ENCODE measurements around the gene HOXD9.

HOXD9 gene

GRCh38 chr2:176152350-176153181 is 30.0 kb downstream of the HOXD9 start:
- Mint-ChIP-seq H3K27me3 (peaks cover 51% of the 10 kb centered on the region), H3K4me1 (ENCODE audit: low read depth) (peaks cover 18% of the 10 kb centered on the region)

GRCh38 chr2:176154576-176155252 is 32.2 kb downstream of the HOXD9 start:
- H3K27ac Mint-ChIP-seq, result no peak overlapping the region
- peaks cover 26% of the 10 kb centered on the region for H3K4me1 Mint-ChIP-seq (ENCODE audit: low read depth)
- H3K4me3 Mint-ChIP-seq, result no peak overlapping the region
- no peaks in the 10 kb centered on the region for H3K9me3 Mint-ChIP-seq (ENCODE audit: low read depth)
- H3K27me3 Mint-ChIP-seq, result peaks cover 46% of the 10 kb centered on the region
- no peaks in the 10 kb centered on the region for H3K36me3 Mint-ChIP-seq

More at GRCh38 chr2:176152350-176153181, 30.0 kb downstream of the HOXD9 start:
- Mint-ChIP-seq H3K9me3 (ENCODE audit: low read depth) (no peaks in the 10 kb centered on the region), H3K36me3 (no peaks in the 10 kb centered on the region), H3K4me3 (peak overlapping the region; percentile 10), H3K27ac (no peak overlapping the region)

GRCh38 chr2:176155356-176156044 is 33.0 kb downstream of the HOXD9 start:
- no peaks in the 10 kb centered on the region for H3K9me3 Mint-ChIP-seq (ENCODE audit: low read depth)
- no peak overlapping the region for H3K27ac Mint-ChIP-seq
- peaks cover 24% of the 10 kb centered on the region for H3K4me1 Mint-ChIP-seq (ENCODE audit: low read depth)
- H3K4me3 Mint-ChIP-seq, result no peak overlapping the region
- no peaks in the 10 kb centered on the region for H3K36me3 Mint-ChIP-seq
- H3K27me3 Mint-ChIP-seq, result peaks cover 38% of the 10 kb centered on the region

DNA sequence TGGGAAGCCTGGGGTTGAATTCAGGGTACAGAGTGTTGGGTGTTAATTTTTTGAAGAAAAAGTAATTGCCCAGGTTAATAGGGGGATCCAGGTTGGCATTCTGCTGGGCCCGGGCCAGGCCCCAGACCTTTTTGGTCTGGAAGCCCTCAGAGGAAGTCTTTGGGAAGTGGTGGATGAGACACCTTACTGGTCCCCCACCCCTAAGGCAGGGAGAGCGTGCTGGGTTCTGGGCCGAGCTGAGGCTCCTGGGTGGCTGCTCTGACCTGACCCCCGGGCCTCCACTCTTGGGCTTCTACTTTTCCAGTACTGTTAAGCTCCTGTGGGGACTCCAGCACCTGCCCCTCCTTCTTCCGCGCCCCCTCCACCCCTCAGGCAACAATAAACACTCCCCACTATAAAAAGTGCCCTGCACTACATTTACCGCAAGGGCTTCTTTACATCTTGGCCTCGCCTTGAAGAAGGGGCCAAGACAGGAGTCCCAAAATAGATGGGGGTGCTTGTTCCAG is 33.8 kb downstream of the HOXD9 start:
- Mint-ChIP-seq H3K9me3 (ENCODE audit: low read depth) (no peaks in the 10 kb centered on the region), H3K36me3 (no peaks in the 10 kb centered on the region), H3K4me3 (peak overlapping the region; percentile 20), H3K4me1 (ENCODE audit: low read depth) (peaks cover 28% of the 10 kb centered on the region), H3K27ac (no peak overlapping the region), H3K27me3 (peaks cover 39% of the 10 kb centered on the region)

- H3K4me1 Mint-ChIP-seq (ENCODE audit: low read depth), result peaks cover 28% of the 10 kb centered on the region
- H3K9me3 Mint-ChIP-seq (ENCODE audit: low read depth), result no peaks in the 10 kb centered on the region
- H3K36me3 Mint-ChIP-seq, result no peaks in the 10 kb centered on the region
- peaks cover 40% of the 10 kb centered on the region for H3K27me3 Mint-ChIP-seq
- no peak within 1 kb of the TSS for H3K27ac Mint-ChIP-seq
- H3K4me3 Mint-ChIP-seq, result peak within 1 kb of the TSS; percentile 70
Measured at GRCh38 chr2:176156807-176157498, 34.4 kb downstream of the HOXD9 start, which contains the start of gene HOXD3. Gene HOXD3 (plus strand): TSS chr2:176157307. CDS start chr2:176169115, 11,808 bp downstream.

DNA sequence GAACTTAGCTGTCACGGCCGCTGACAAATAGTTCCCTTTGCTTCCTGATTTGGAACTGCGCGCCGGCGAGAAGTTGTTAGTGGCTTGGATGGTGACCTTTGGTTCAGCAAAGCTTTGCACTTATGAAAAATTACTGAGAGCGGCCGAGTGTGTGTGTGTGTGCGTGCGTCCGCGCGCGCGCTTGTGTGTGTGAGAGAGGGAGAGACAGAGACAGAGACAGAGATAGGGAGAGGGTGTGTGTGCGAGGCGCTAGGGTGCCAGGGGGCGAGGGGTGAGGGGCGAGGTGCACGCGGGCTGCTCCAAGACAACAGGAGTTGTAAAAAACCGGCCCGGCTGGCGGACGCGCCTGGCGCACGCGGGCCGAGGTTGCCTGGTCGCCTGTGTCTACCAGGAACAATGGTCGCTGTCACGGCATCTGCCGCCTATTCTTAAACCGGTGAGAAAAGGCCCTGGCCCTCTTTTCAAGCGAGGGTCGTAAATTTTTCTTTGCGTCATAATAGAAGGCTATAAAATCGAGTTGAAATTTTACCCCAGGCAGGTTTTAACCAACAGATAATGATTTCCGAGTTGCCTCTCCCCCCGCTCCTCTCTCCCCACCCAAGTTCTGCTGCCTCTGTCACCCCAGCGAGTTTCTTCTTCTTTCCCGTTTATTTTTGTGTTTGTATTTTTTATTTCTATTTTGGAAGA is 35.1 kb downstream of the HOXD9 start:
- Mint-ChIP-seq H3K36me3 (no peaks in the 10 kb centered on the region), H3K27me3 (peaks cover 43% of the 10 kb centered on the region), H3K4me3 (peak overlapping the region; percentile 70), H3K4me1 (ENCODE audit: low read depth) (peaks cover 26% of the 10 kb centered on the region), H3K9me3 (ENCODE audit: low read depth) (no peaks in the 10 kb centered on the region), H3K27ac (no peak overlapping the region)

DNA sequence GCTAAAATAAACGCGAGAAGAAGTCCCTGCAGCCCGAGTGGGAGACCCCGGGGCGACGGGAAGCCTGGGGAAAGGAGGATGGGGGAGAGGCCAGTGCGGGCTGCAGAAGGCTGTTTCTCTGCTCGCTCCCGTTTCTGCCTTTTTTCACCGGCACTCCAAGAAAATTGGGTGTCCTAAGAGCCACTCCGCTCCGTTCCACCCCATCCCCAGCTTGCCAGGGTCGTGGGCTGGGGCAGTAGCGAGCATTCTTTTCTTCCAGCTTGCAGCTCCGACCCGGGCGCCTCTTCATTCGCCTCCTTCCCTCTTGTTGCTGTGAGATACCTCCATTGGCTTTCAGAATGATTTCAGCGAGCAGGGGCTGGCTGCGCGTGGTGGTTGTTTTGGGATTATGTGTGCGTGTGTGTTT is 35.7 kb downstream of the HOXD9 start:
- peak overlapping the region; percentile 70 for H3K4me3 Mint-ChIP-seq
- peaks cover 24% of the 10 kb centered on the region for H3K4me1 Mint-ChIP-seq (ENCODE audit: low read depth)
- H3K36me3 Mint-ChIP-seq, result no peaks in the 10 kb centered on the region
- no peaks in the 10 kb centered on the region for H3K9me3 Mint-ChIP-seq (ENCODE audit: low read depth)
- peaks cover 44% of the 10 kb centered on the region for H3K27me3 Mint-ChIP-seq
- H3K27ac Mint-ChIP-seq, result no peak overlapping the region

DNA sequence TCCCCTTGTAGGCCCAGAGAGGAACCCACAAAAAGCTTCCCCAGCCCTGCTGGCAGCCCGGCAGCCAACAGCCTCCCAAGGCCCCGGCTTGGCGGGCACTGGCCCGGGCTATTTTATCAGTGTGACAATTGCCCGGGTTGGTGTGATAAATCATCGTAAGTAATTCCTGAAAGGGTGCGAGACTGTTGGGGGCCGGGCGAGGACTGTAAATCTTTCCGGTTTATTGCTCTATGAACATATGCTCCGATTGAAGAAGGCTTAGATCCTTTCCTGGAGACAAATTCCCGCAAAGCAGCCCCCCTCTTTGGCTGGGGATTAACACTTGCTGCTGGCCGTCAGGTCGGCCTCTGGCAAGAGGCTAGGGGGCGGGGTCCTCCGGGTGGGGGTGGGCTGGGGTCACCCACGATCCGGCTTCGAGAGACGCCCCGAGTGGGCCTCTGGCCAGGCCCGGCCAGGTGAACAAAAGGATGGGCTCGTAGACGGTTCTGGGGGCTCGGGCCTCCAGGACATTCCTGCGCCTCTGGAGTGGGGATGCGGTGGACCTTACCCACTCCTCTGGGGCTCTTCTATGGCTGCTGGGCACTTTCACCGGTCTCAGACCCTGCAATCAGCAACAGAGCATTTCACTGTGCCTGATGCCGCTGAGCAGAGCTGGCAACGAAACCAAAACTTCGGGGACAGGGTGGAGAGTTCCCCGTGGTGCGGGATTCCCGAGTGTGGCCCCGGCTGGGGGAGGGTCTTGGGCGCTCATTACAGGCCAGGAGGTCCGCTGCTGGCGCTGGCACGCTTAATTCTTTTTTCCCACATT is 36.5 kb downstream of the HOXD9 start:
- peak overlapping the region; percentile 30 for H3K4me3 Mint-ChIP-seq

DNA sequence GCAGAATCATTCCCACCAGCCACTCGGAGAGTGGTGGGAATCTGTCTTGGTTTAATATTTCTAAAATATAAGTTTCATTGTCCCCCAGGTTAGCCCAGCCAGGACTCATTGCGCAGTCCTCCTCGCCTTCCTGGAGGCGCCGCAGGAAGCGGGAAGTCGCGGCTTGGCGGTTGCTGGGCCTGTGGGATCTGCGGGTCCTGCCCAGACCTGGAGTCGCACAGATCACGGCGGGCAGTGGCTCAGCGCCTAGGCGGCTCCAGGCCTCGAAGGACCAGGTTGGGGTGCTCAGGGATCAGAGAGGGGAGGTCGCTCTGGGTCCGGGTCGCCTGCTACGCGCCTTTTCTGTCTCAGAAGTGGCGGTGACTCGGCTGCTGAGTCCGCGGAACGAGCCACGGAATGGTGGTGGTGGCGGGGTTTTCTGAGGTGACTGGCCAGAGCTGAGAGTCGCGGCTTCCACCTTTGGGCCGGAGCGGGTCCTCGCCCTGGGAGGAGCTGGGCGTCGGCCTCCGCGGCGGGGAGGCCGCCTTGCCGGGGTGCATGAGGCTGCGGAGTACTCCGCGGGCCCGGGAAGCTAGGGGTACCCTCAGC is 37.2 kb downstream of the HOXD9 start:
- peaks cover 7% of the 10 kb centered on the region for H3K9me3 Mint-ChIP-seq (ENCODE audit: low read depth)
- no peaks in the 10 kb centered on the region for H3K36me3 Mint-ChIP-seq
- H3K27me3 Mint-ChIP-seq, result peaks cover 48% of the 10 kb centered on the region
- peak overlapping the region; percentile 30 for H3K4me3 Mint-ChIP-seq
- peaks cover 30% of the 10 kb centered on the region for H3K4me1 Mint-ChIP-seq (ENCODE audit: low read depth)
- no peak overlapping the region for H3K27ac Mint-ChIP-seq

More for the DNA sequence above, 36.5 kb downstream of the HOXD9 start:
- Mint-ChIP-seq H3K36me3 (no peaks in the 10 kb centered on the region), H3K27me3 (peaks cover 50% of the 10 kb centered on the region), H3K4me1 (ENCODE audit: low read depth) (peaks cover 27% of the 10 kb centered on the region), H3K9me3 (ENCODE audit: low read depth) (peaks cover 4% of the 10 kb centered on the region), H3K27ac (no peak overlapping the region)

GRCh38 chr2:176160251-176160985 is 37.9 kb downstream of the HOXD9 start:
- Mint-ChIP-seq H3K36me3 (no peaks in the 10 kb centered on the region), H3K27me3 (peaks cover 47% of the 10 kb centered on the region), H3K27ac (no peak overlapping the region), H3K9me3 (ENCODE audit: low read depth) (peaks cover 7% of the 10 kb centered on the region), H3K4me1 (ENCODE audit: low read depth) (peaks cover 33% of the 10 kb centered on the region), H3K4me3 (peak overlapping the region; percentile 7)

GRCh38 chr2:176160986-176161824 is 38.7 kb downstream of the HOXD9 start:
- Mint-ChIP-seq H3K27ac (no peak overlapping the region), H3K36me3 (no peaks in the 10 kb centered on the region), H3K4me1 (ENCODE audit: low read depth) (peaks cover 36% of the 10 kb centered on the region), H3K27me3 (peaks cover 49% of the 10 kb centered on the region), H3K4me3 (peak overlapping the region; percentile 35), H3K9me3 (ENCODE audit: low read depth) (peaks cover 7% of the 10 kb centered on the region)
